ENCODE data around the gene IL17RC.

DNA sequence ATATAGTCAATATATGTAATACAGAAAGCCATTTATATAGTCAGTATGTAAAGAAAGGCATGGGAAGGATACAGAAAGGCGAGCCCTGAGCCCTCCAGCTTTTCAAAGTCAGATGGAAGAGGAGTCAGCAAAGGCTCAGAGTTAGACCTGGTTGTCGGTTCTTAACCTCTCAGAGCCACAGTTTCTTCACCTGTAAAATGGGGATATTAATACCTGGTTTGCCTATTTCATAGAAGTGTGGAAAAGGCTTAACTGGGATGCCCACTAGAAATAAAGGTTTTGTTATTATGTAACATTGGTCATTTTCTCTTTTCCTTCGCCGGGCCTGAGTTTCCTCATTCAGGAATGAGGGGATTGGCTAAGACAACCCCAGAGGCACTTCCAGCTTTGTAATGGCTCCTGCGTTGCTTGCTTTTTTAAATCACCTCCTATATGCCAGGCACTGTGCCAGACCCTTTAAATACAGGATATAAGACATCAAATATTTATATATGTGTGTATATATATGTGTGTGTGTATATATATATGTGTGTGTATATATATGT, 19.1 kb downstream of the IL17RC start:
- no peak for TF ChIP-seq CTCF (conservative IDR thresholded peaks at IDR 0.05; ENCODE audit: low read length)
- no peak for TF ChIP-seq EZH2phosphoT487 (IDR thresholded peaks at IDR 0.05; ENCODE audit: borderline replicate concordance)

Data from Loucy (cell line).